Erythroblast (primary cell): ENCODE measurements around the gene SLC25A10.

Source experiments
- GATA1 ChIP-seq: IDR thresholded peaks from 2 replicates; pipeline ENCODE4 v1.6.1; 2011; ENCODE audit warnings: low read depth, mild to moderate bottlenecking, control low read depth, low read length, moderate library complexity
- POLR2A ChIP-seq: IDR thresholded peaks from 2 replicates; pipeline ENCODE4 v1.6.1; 2011; ENCODE audit warnings: mild to moderate bottlenecking, low read length

DNA sequence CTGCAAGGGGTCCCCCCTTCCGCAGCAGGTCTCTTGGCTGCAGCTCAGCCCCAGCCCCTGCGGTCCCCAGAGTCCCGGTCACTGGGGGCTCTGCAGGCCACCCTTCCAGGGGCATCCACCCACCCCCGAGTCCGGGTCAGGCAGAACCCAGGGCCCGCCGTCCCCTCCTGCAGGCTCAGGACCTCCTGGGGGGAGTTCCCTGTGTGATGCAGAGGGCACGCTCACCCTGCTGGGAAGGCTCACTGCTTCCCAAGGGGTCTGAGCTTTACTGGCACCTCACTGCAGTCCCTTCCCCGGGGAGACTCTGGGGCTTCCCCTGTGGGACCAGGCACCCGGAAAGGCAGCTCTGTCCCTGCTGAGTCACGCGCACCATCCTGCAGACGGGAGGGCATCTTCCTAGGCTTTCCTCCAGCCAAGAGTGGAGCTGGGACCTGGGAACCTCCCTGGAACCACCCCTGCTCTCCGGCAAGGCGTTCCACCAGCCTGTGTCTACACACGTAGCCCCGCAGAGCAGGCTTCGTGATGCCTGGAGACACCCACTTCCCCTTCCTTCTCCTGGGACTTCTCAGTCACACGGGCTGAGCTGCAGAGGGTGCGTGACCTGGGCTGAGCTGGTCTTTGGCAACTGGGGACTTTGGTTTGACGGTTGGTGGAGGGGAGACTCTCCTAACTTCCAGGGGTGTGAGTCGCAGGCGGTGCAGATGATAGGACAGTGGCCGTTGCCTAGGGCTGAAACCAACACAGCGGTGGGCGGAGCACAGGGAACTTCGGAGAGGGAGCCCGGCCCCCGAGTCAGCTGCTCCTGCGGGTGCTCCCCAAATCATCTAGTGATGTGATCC lies 23.4 kb downstream of the SLC25A10 start:
- peak; percentile 31 for TF ChIP-seq POLR2A
- no peak for TF ChIP-seq GATA1
